Neural progenitor cell (in vitro differentiated cells): Measurements from ENCODE around the gene MYLIP.

Experiments
- EZH2 ChIP-seq: fragments of 200-600 bp; sonication (generic); IDR thresholded peaks from 2 replicates; pipeline ENCODE4 v1.6.1; 2017; ENCODE audit warnings: antibody characterized with exemption, mild to moderate bottlenecking, moderate library complexity
- TF ChIP-seq, protein P1 (sequence below): fragments of 200-600 bp; sonication (generic); IDR thresholded peaks from 2 replicates; pipeline ENCODE4 v1.5.1; 2017; ENCODE audit warnings: antibody characterized with exemption, mild to moderate bottlenecking

GRCh38 chr6:16130437-16130891 is 1.6 kb downstream of the MYLIP start:
- TF ChIP-seq, protein P1, sequence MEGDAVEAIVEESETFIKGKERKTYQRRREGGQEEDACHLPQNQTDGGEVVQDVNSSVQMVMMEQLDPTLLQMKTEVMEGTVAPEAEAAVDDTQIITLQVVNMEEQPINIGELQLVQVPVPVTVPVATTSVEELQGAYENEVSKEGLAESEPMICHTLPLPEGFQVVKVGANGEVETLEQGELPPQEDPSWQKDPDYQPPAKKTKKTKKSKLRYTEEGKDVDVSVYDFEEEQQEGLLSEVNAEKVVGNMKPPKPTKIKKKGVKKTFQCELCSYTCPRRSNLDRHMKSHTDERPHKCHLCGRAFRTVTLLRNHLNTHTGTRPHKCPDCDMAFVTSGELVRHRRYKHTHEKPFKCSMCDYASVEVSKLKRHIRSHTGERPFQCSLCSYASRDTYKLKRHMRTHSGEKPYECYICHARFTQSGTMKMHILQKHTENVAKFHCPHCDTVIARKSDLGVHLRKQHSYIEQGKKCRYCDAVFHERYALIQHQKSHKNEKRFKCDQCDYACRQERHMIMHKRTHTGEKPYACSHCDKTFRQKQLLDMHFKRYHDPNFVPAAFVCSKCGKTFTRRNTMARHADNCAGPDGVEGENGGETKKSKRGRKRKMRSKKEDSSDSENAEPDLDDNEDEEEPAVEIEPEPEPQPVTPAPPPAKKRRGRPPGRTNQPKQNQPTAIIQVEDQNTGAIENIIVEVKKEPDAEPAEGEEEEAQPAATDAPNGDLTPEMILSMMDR: no peak
- TF ChIP-seq EZH2: no peak
